Body of pancreas (tissue), 4 donors: ENCODE results near the gene GOLT1A.

ENCODE experiments used
- POLR2A ChIP-seq, 3 donors: fragments of 450-650 bp; IDR thresholded peaks; one replicate each; pipeline ENCODE4 v1.6.1; 2016; ENCODE audit warnings: antibody characterized with exemption in 3 of 3, mild to moderate bottlenecking in 2 of 3
- TF ChIP-seq, protein P1 (sequence below), 7 experiments: fragments of 450-650 bp in 4 of 7; fragments of 200-600 bp in 3 of 7; sonication (generic) in 3 of 7; IDR thresholded peaks; one replicate each; pipeline ENCODE4 v1.5.1; 2016 to 2019; ENCODE audit warnings: antibody characterized with exemption in 7 of 7

- TF ChIP-seq, protein P1, sequence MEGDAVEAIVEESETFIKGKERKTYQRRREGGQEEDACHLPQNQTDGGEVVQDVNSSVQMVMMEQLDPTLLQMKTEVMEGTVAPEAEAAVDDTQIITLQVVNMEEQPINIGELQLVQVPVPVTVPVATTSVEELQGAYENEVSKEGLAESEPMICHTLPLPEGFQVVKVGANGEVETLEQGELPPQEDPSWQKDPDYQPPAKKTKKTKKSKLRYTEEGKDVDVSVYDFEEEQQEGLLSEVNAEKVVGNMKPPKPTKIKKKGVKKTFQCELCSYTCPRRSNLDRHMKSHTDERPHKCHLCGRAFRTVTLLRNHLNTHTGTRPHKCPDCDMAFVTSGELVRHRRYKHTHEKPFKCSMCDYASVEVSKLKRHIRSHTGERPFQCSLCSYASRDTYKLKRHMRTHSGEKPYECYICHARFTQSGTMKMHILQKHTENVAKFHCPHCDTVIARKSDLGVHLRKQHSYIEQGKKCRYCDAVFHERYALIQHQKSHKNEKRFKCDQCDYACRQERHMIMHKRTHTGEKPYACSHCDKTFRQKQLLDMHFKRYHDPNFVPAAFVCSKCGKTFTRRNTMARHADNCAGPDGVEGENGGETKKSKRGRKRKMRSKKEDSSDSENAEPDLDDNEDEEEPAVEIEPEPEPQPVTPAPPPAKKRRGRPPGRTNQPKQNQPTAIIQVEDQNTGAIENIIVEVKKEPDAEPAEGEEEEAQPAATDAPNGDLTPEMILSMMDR (IDR thresholded peaks at IDR 0.05) = no peak
- TF ChIP-seq POLR2A (IDR thresholded peaks at IDR 0.05) = no peak
Measured at GRCh38 chr1:204176049-204176448, 37.7 kb downstream of the GOLT1A start.
